ENCODE data around the gene TTC3. TPM values are rescaled to one million over a fixed set of nuclear protein-coding genes. Genes with fewer than 3 reads are reported as not detected.
A peak's percentile ranks its signal among the peaks of the same experiment; 100 is the strongest.

The TTC3 gene
- total RNA-seq, 2 experiments from 2014 or later = 63.1 to 65.6 TPM

- CTCF ChIA-PET = no interaction called here
- H3K27ac Mint-ChIP-seq = no peak overlapping the region
These were observed 154.3 kb downstream of the TTC3 start for GRCh38 chr21:37227071-37228002.

GRCh38 chr21:37228003-37228400, 154.9 kb downstream of the TTC3 start:
- DNase-seq = no peak
- H3K27me3 Mint-ChIP-seq = no peaks in the 10 kb centered on the region
- intact Hi-C loops (cut with micrococcal nuclease) = loop anchor here (10.0 kb wide), 1 partner anchor 337 kb away; no protein-coding TSS in a partner anchor
- no peak overlapping the region for H3K4me3 Mint-ChIP-seq
- ChIA-PET POLR2A (no interaction called here), CTCF (no interaction called here)
- no peak overlapping the region for H3K27ac Mint-ChIP-seq
- peaks cover 44% of the 10 kb centered on the region for H3K36me3 Mint-ChIP-seq
- H3K4me1 Mint-ChIP-seq (ENCODE audit: low read depth) = peaks cover 16% of the 10 kb centered on the region
- H3K9me3 Mint-ChIP-seq = no peaks in the 10 kb centered on the region

More at GRCh38 chr21:37227071-37228002, 154.3 kb downstream of the TTC3 start:
- peaks cover 21% of the 10 kb centered on the region for H3K4me1 Mint-ChIP-seq (ENCODE audit: low read depth)
- H3K4me3 Mint-ChIP-seq = no peak overlapping the region
- H3K36me3 Mint-ChIP-seq = peaks cover 48% of the 10 kb centered on the region
- DNase-seq = no peak
- intact Hi-C loops (cut with micrococcal nuclease) = loop anchor here (10.0 kb wide), 1 partner anchor 337 kb away; no protein-coding TSS in a partner anchor
- H3K9me3 Mint-ChIP-seq = no peaks in the 10 kb centered on the region
- POLR2A ChIA-PET = no interaction called here
- H3K27me3 Mint-ChIP-seq = no peaks in the 10 kb centered on the region

GRCh38 chr21:37230632-37231248, 157.7 kb downstream of the TTC3 start:
- Mint-ChIP-seq H3K4me3 (no peak overlapping the region), H3K27ac (no peak overlapping the region), H3K36me3 (peaks cover 32% of the 10 kb centered on the region), H3K4me1 (ENCODE audit: low read depth) (peaks cover 6% of the 10 kb centered on the region), H3K27me3 (no peaks in the 10 kb centered on the region), H3K9me3 (no peaks in the 10 kb centered on the region)
- ChIA-PET POLR2A (no interaction called here), CTCF (interaction anchor here (0.7 to 1.9 kb wide), 3 partner anchors 10 to 333 kb away, joined by 3 to 4 read pairs (median 3); no protein-coding TSS in a partner anchor)
- no peak for DNase-seq
- intact Hi-C loops (cut with micrococcal nuclease) = no loop called here

DNA sequence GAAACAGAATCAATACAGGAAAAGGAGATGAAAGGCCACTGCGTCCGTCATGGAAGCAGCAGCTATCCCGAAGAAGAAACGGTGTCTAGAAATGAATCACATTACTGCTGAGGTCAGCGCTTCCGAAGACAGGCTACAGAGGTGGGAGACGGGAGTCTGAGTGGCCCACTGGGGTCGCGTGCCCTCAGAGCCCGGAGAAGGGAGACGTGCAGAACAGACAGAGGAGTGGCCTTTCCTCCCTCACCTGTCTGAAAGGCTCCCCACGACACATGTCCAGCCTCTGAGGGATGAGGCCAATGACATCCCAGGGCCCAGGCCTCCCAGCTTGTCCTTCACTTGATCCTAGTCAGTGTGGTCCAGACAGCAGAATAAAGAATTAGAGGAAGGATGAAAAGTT, 158.2 kb downstream of the TTC3 start:
- intact Hi-C loops (cut with micrococcal nuclease) = no loop called here
- ChIA-PET CTCF (no interaction called here), POLR2A (no interaction called here)
- no peak overlapping the region for H3K27ac Mint-ChIP-seq
- DNase-seq = no peak
- no peaks in the 10 kb centered on the region for H3K27me3 Mint-ChIP-seq
- H3K9me3 Mint-ChIP-seq = no peaks in the 10 kb centered on the region
- peaks cover 29% of the 10 kb centered on the region for H3K36me3 Mint-ChIP-seq
- no peak overlapping the region for H3K4me3 Mint-ChIP-seq
- peaks cover 3% of the 10 kb centered on the region for H3K4me1 Mint-ChIP-seq (ENCODE audit: low read depth)

GRCh38 chr21:37231671-37232070, 158.6 kb downstream of the TTC3 start:
- CTCF ChIA-PET = no interaction called here
- Mint-ChIP-seq H3K4me1 (ENCODE audit: low read depth) (peaks cover 2% of the 10 kb centered on the region), H3K27ac (no peak overlapping the region)

GRCh38 chr21:37232274-37233018, 159.4 kb downstream of the TTC3 start:
- no peak overlapping the region for H3K27ac Mint-ChIP-seq
- H3K4me1 Mint-ChIP-seq (ENCODE audit: low read depth) = no peaks in the 10 kb centered on the region
- no peaks in the 10 kb centered on the region for H3K27me3 Mint-ChIP-seq
- CTCF ChIA-PET = interaction anchor here (0.9 kb wide), 1 partner anchor 27 kb away, joined by 3 read pairs; no protein-coding TSS in a partner anchor
- intact Hi-C loops (cut with micrococcal nuclease) = no loop called here
- H3K36me3 Mint-ChIP-seq = peaks cover 27% of the 10 kb centered on the region
- POLR2A ChIA-PET = no interaction called here
- no peaks in the 10 kb centered on the region for H3K9me3 Mint-ChIP-seq
- DNase-seq = no peak
- no peak overlapping the region for H3K4me3 Mint-ChIP-seq

More at GRCh38 chr21:37231671-37232070, 158.6 kb downstream of the TTC3 start:
- H3K27me3 Mint-ChIP-seq = no peaks in the 10 kb centered on the region
- POLR2A ChIA-PET = no interaction called here
- DNase-seq = no peak
- peaks cover 27% of the 10 kb centered on the region for H3K36me3 Mint-ChIP-seq
- intact Hi-C loops (cut with micrococcal nuclease) = no loop called here
- H3K9me3 Mint-ChIP-seq = no peaks in the 10 kb centered on the region
- no peak overlapping the region for H3K4me3 Mint-ChIP-seq

GRCh38 chr21:37233551-37234146, 160.6 kb downstream of the TTC3 start:
- H3K27ac Mint-ChIP-seq = no peak overlapping the region
- DNase-seq = no peak
- H3K4me3 Mint-ChIP-seq = no peak overlapping the region
- ChIA-PET CTCF (interaction anchor here (0.9 to 1.3 kb wide), 2 partner anchors 22 to 26 kb away, joined by 3 read pairs; no protein-coding TSS in a partner anchor), POLR2A (no interaction called here)
- intact Hi-C loops (cut with micrococcal nuclease) = no loop called here
- peaks cover 24% of the 10 kb centered on the region for H3K36me3 Mint-ChIP-seq
- no peaks in the 10 kb centered on the region for H3K9me3 Mint-ChIP-seq
- H3K27me3 Mint-ChIP-seq = no peaks in the 10 kb centered on the region
- H3K4me1 Mint-ChIP-seq (ENCODE audit: low read depth) = peaks cover 10% of the 10 kb centered on the region

DNA sequence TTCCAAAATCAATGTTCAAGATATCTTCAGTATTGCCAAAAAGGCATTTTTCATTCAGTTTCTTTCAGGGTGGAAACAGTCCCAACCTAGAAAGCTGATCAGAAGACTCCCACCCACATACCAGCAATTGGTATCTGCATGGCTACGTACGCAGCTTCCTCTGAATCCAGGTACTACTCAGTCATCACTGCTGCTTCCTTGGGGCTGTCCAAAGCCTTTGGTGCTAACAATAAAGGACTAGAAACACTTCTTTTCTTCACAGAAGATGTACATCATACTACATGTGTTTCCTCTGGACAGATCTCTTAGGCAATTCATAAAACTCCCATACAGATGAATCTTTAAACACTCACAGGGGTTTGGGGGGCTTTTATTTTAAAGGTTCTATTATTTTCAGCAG, 164.3 kb downstream of the TTC3 start:
- intact Hi-C loops (cut with micrococcal nuclease) = no loop called here
- Mint-ChIP-seq H3K4me1 (ENCODE audit: low read depth) (peaks cover 16% of the 10 kb centered on the region), H3K4me3 (no peak overlapping the region), H3K36me3 (peaks cover 16% of the 10 kb centered on the region), H3K27me3 (no peaks in the 10 kb centered on the region), H3K9me3 (no peaks in the 10 kb centered on the region), H3K27ac (peak overlapping the region; percentile 62)
- DNase-seq = no peak
- ChIA-PET POLR2A (no interaction called here), CTCF (no interaction called here)

- Mint-ChIP-seq H3K4me3 (no peak overlapping the region), H3K4me1 (ENCODE audit: low read depth) (peaks cover 16% of the 10 kb centered on the region), H3K9me3 (no peaks in the 10 kb centered on the region), H3K27me3 (no peaks in the 10 kb centered on the region), H3K27ac (peak overlapping the region; percentile 62), H3K36me3 (peaks cover 16% of the 10 kb centered on the region)
- DNase-seq = no peak
- POLR2A ChIA-PET = no interaction called here
- CTCF ChIA-PET = no interaction called here
- intact Hi-C loops (cut with micrococcal nuclease) = no loop called here
These were observed 164.7 kb downstream of the TTC3 start for GRCh38 chr21:37237764-37238163.

DNA sequence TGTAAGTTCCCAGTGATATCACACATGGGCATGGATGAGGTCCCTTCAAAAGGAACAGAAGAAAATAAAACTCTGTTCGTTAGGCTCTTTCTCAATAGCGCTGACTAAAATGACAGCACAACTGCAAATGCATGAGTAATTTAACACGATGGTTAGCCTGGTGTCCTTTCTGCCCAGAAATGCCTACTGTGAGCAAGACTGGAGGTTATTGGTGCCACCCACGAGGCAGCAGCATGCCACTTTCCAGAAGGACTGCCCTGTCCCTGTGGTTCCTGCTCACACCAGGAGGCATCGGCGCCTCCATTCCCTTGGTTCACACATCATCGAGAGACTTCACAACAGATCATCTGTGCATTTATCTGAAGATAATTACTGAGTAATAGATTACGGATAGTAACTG, 167.9 kb downstream of the TTC3 start:
- peaks cover 15% of the 10 kb centered on the region for H3K36me3 Mint-ChIP-seq

GRCh38 chr21:37241426-37241825, 168.4 kb downstream of the TTC3 start:
- Mint-ChIP-seq H3K27me3 (no peaks in the 10 kb centered on the region), H3K27ac (no peak overlapping the region), H3K4me1 (ENCODE audit: low read depth) (peaks cover 51% of the 10 kb centered on the region), H3K9me3 (no peaks in the 10 kb centered on the region), H3K36me3 (peaks cover 15% of the 10 kb centered on the region), H3K4me3 (no peak overlapping the region)
- POLR2A ChIA-PET = no interaction called here
- intact Hi-C loops (cut with micrococcal nuclease) = no loop called here
- CTCF ChIA-PET = no interaction called here
- no peak for DNase-seq

More for the DNA sequence above, 167.9 kb downstream of the TTC3 start:
- no peak overlapping the region for H3K27ac Mint-ChIP-seq
- ChIA-PET CTCF (no interaction called here), POLR2A (no interaction called here)
- H3K4me1 Mint-ChIP-seq (ENCODE audit: low read depth) = peaks cover 47% of the 10 kb centered on the region
- no peak for DNase-seq
- intact Hi-C loops (cut with micrococcal nuclease) = no loop called here
- no peak overlapping the region for H3K4me3 Mint-ChIP-seq
- no peaks in the 10 kb centered on the region for H3K27me3 Mint-ChIP-seq
- H3K9me3 Mint-ChIP-seq = no peaks in the 10 kb centered on the region

DNA sequence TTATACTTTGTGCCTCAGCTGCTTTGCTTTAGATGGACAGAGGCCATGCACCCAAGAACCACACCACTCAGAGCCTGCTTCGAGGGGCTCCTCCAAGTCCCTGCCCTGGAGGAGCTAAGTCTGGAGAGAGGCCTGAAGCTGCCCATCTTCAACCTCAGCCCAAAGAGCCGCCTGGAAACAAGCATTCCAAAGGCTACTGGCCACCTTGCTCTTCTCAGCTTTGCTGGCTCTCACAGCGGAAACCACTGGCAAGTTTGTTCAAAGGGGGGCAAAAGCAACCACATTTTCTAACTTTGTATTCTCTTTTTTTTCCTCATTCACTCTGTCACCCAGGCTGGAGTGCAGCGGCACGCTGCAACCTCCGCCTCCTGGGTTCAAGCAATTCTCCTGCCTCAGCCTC, 170.9 kb downstream of the TTC3 start:
- H3K27ac Mint-ChIP-seq = no peak overlapping the region
- H3K4me1 Mint-ChIP-seq (ENCODE audit: low read depth) = peaks cover 54% of the 10 kb centered on the region
- no peaks in the 10 kb centered on the region for H3K9me3 Mint-ChIP-seq
- H3K36me3 Mint-ChIP-seq = peaks cover 3% of the 10 kb centered on the region
- ChIA-PET CTCF (no interaction called here), POLR2A (interaction anchor here (0.7 kb wide), 1 partner anchor 15 kb away, joined by 3 read pairs; no protein-coding TSS in a partner anchor)
- intact Hi-C loops (cut with micrococcal nuclease) = no loop called here
- no peak overlapping the region for H3K4me3 Mint-ChIP-seq
- no peaks in the 10 kb centered on the region for H3K27me3 Mint-ChIP-seq
- DNase-seq = no peak
